SJSA1 (cell line): ENCODE measurements around the gene AQP1. TPM values are rescaled to one million over a fixed set of nuclear protein-coding genes. Genes with fewer than 3 reads are reported as not detected.

Experiments
- DNase-seq, 2 experiments: peaks; one replicate each; pipeline ENCODE4 v3.0.0-alpha.2; 2015 to 2020; ENCODE audit warnings: low spot score in 2 of 2, low read depth in 1 of 2
- H3K27ac ChIP-seq: fragments of 250-450 bp; sonication (Bioruptor Pico); 2 replicates; pipeline ENCODE4 v1.5.1; 2020; ENCODE audit warnings: mild to moderate bottlenecking, moderate library complexity
- H3K27me3 ChIP-seq: fragments of 250-450 bp; sonication (Bioruptor Pico); replicated peaks from 2 replicates; pipeline ENCODE4 v1.5.1; 2020; ENCODE audit warnings: mild to moderate bottlenecking, moderate library complexity
- H3K36me3 ChIP-seq: fragments of 250-450 bp; sonication (Bioruptor Pico); 2 replicates; pipeline ENCODE4 v1.5.1; 2020; ENCODE audit warnings: mild to moderate bottlenecking
- H3K4me1 ChIP-seq: fragments of 250-450 bp; sonication (Bioruptor Pico); replicated peaks from 2 replicates; pipeline ENCODE4 v1.6.1; 2021; ENCODE audit warnings: mild to moderate bottlenecking
- H3K4me3 ChIP-seq: fragments of 250-450 bp; sonication (Bioruptor Pico); 2 replicates; pipeline ENCODE4 v1.5.1; 2020; ENCODE audit warnings: mild to moderate bottlenecking
- H3K9me3 ChIP-seq: fragments of 250-450 bp; sonication (Bioruptor Pico); replicated peaks from 2 replicates; pipeline ENCODE4 v1.5.1; 2020; ENCODE audit warnings: mild to moderate bottlenecking
- total RNA-seq: library from RNA; depleted of rRNA; stranded (reverse); fragments of >200 nt; shearing (Covaris generic); gene quantifications from 2 replicates; pipeline ENCODE4 v1.2.3, GENCODE V29; 2014

The AQP1 gene
- total RNA-seq, 1 experiment from 2014 or later, result 0.18 TPM

DNA sequence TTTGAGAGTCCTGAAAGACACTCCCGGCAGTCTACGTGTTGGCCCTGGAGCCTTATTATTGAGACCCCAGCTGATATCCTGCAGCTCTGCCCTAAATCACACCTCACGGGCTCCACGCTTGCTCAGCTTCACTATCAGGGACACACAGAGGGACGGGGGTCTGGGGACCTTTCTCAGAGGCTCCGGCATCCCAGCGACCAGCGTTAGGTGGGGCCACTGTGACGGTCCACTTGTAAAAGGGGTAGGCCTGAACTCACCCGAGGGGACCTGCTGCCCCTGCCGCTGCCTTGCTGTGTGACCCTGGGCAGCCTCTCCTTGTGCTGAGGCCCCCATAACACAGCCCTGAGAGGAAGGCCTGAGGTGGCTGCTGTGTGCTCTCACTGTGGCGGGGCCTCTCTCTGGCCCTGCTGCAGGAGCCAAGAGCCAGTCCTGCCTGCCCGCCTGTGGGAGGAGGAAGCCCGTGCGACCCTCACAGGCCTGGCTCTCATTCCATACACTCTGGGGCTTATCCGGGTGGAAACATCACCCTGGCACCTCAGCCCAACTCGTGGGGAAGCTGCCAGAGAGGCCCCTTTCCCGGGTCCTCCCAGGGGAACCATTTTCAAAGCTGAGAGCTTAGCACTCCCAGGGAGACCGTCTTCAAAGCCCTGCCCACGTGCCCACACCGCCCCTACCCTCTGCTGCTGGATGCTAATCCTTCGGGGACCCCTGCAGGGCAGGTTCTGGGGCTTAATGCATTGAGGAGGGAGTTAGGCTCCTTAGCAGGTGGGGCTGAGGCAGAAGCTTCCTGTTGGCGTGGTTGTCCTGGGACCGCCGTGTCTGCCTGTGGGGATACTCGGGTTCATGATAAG, 21.7 kb downstream of the AQP1 start:
- Histone ChIP-seq H3K4me1 (no peaks in the 10 kb centered on the region), H3K27ac (no peak overlapping the region), H3K36me3 (no peaks in the 10 kb centered on the region), H3K9me3 (no peaks in the 10 kb centered on the region), H3K4me3 (no peak overlapping the region), H3K27me3 (no peaks in the 10 kb centered on the region)
- peak in 1 of 2 experiments; percentile 32 for DNase-seq

DNA sequence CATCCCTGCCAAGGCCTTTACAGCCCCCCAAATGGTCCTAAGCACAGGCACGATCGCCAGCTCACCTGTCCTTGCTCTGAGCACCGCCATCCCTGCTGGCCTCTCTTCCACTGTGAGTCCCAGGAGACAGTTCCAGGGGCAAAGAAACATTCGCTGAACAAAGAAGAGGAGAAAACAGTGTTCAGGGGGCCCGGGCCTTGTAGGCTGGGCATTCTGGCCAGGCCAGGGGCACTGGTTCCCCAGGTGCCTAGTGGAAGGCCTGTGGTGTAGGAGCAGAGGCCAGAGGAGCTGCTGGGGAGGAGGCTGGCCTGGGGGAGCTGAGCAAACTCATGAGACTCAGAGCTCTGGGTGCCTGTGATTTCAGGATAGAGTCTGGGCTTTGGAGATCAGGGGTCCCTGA, 22.6 kb downstream of the AQP1 start:
- DNase-seq, result no peak
- peaks cover 3% of the 10 kb centered on the region; the same call in 1 of the 2 replicates for H3K27me3 ChIP-seq

DNA sequence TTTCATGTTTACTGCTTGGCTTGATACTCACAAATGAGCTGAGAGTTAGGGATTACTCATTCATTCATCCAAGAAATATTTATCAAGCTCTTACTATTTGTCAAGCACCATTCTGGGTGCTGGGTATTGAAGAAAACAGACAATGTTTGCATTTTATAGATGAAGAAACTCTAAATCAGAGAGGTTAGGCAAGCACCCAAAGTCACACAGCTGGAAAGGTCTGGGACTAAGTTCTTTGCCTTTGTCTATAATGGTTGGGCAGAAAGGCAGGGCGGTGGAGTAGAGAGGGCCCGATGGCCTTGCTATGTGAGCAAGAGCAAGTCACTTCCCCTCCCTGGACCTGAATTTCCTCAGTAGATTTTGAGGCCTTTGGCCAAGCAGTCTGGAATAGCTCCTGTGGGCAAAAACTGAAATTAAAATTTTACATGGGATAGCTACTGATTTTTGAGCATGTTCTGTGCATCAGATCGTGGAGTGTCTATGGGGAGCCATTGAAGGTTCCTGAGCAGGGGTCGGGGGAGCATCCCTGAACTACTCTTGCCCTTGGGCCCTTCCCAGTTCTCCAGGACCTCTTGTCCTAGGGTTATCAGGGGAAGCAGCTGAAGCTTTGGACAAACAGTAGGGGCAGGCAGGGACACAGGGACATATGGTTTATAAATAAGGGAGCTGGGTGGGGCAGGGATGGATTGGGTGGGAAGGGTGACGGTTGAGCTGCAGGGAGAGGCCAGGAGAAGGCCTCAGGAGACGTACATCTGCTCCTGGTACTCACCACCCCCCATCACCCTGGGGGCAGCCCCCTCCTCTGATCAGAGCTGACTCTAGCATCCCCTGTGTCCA, 23.3 kb downstream of the AQP1 start:
- H3K27me3 ChIP-seq, result peaks cover 8% of the 10 kb centered on the region; the same call in 1 of the 2 replicates
- H3K27ac ChIP-seq, result no peak overlapping the region
- H3K9me3 ChIP-seq, result no peaks in the 10 kb centered on the region
- peak in 1 of 2 experiments; percentile 34 for DNase-seq
- no peaks in the 10 kb centered on the region for H3K36me3 ChIP-seq
- H3K4me1 ChIP-seq, result no peaks in the 10 kb centered on the region
- no peak overlapping the region for H3K4me3 ChIP-seq

More for the DNA sequence above, 22.6 kb downstream of the AQP1 start:
- H3K27ac ChIP-seq, result no peak overlapping the region
- H3K4me3 ChIP-seq, result no peak overlapping the region
- H3K9me3 ChIP-seq, result no peaks in the 10 kb centered on the region
- H3K36me3 ChIP-seq, result no peaks in the 10 kb centered on the region
- H3K4me1 ChIP-seq, result no peaks in the 10 kb centered on the region

DNA sequence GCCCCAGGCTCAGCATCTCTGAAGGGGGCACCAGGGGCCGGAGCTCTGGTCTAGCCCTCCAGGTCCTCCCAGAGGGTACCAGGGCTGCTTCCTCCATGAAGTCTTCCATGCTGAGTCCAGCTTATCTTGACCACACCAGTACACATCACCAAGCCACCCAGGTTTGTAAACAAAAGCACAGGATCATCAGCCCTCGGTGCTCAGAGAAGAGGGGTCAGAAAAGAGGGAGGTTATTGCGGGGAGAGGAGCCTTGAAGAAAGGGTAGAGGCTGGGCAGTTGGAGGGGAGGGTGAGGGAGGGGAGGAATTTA, 23.9 kb downstream of the AQP1 start:
- H3K36me3 ChIP-seq, result no peaks in the 10 kb centered on the region
- H3K27ac ChIP-seq, result no peak overlapping the region
- peaks cover 14% of the 10 kb centered on the region; the same call in 1 of the 2 replicates for H3K27me3 ChIP-seq
- DNase-seq, result no peak
- no peaks in the 10 kb centered on the region for H3K4me1 ChIP-seq
- no peak overlapping the region for H3K4me3 ChIP-seq
- no peaks in the 10 kb centered on the region for H3K9me3 ChIP-seq

DNA sequence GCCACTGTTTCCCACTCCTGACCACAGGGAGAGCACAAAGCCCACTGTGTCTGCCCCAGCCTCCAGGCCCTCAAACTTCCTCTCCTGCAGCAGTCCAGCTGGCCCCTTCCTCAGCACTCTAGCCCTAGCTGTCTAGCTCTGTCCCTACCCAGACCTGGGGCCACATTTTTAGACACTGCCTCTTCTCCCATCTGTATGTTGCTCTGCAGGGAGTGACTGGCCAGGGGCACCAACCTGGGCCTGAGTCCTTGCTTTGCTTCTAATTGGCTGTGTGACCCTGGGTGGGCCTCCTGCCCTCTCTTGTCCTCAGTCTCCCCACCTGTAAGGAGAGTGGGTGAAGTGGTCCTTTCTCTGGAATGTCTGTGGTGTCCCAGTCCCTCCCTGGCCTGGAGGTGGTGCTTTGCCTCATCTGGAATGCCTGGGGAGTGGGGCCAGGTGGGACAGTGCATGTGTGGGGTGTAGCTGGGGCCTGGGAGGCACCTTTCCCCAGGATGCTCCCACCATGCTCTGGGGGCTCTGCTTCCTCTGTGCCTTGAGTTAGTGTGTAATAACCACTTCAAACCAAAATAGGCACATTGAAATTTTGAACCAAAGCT, 25.1 kb downstream of the AQP1 start:
- no peak for DNase-seq
- no peaks in the 10 kb centered on the region for H3K9me3 ChIP-seq
- H3K27ac ChIP-seq, result no peak overlapping the region
- no peaks in the 10 kb centered on the region for H3K4me1 ChIP-seq
- H3K4me3 ChIP-seq, result no peak overlapping the region
- H3K27me3 ChIP-seq, result peaks cover 14% of the 10 kb centered on the region; the same call in 1 of the 2 replicates
- H3K36me3 ChIP-seq, result no peaks in the 10 kb centered on the region

DNA sequence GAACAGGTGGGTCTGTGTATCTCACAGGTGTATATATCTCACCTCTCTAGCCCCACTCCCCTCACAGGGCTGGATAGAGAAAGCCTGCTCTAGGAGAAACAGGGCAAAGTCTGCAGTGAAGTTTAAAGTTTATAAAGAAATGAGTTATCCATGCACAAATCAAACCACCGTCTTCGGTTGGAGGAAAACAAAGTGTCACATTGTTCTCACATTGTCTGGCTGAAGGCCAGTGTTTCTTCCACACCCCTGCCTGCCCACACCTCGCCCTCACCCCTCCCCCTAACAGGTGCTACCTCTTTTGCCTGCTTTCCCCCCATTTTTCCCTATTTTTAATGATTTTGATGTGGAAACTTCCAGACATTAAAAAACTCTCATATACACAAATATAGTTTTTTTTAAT, 25.8 kb downstream of the AQP1 start:
- DNase-seq, result no peak
- no peaks in the 10 kb centered on the region for H3K36me3 ChIP-seq
- no peaks in the 10 kb centered on the region for H3K4me1 ChIP-seq
- peaks cover 19% of the 10 kb centered on the region; the same call in 1 of the 2 replicates for H3K27me3 ChIP-seq
- H3K27ac ChIP-seq, result no peak overlapping the region
- no peak overlapping the region for H3K4me3 ChIP-seq
- no peaks in the 10 kb centered on the region for H3K9me3 ChIP-seq

DNA sequence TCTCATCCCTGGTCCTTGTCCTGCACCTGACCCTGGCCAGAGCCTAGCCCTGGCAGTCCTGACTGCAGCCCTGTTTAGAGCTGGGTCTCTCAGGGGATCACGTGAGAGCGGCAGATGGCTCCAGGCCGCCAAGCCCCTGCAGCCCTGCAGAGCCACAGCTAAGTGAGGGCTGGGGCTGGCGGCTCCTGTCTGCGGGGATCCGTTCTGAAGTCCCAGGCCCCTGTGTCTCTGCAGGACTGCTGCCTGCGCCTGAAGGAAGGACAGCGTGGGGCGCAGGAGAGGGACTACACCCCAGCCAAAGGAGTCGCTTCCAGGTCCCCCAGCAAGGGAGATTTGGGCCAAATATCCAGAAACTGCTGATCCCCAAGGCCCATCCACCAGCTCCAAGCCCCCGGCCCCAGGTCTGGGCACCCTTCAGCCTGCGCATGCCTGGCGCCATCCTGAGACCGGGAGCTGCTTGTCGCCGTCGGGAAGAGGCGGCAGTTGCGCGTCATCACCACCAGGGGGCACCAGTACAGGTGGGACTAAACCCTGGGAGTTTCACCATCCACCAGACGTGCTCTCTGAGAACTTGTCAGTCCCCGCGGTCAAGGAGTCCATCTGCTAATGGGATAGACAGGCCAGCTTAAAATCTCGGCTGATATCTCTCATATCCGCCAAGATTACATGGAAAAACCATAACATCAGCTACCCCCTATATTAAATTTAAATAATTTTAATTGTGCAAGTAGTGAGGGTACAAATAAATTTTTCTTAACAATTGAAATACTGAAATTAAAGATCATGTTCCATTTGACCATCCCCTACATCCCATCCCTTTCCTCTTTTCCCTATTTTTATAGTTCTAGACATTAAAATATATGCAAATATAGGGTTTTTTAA, 27.0 kb downstream of the AQP1 start:
- Histone ChIP-seq H3K27ac (no peak overlapping the region), H3K4me1 (no peaks in the 10 kb centered on the region), H3K27me3 (peaks cover 21% of the 10 kb centered on the region; the same call in 1 of the 2 replicates), H3K4me3 (no peak overlapping the region), H3K36me3 (no peaks in the 10 kb centered on the region), H3K9me3 (no peaks in the 10 kb centered on the region)
- DNase-seq, result peak; percentile 40 to 76

DNA sequence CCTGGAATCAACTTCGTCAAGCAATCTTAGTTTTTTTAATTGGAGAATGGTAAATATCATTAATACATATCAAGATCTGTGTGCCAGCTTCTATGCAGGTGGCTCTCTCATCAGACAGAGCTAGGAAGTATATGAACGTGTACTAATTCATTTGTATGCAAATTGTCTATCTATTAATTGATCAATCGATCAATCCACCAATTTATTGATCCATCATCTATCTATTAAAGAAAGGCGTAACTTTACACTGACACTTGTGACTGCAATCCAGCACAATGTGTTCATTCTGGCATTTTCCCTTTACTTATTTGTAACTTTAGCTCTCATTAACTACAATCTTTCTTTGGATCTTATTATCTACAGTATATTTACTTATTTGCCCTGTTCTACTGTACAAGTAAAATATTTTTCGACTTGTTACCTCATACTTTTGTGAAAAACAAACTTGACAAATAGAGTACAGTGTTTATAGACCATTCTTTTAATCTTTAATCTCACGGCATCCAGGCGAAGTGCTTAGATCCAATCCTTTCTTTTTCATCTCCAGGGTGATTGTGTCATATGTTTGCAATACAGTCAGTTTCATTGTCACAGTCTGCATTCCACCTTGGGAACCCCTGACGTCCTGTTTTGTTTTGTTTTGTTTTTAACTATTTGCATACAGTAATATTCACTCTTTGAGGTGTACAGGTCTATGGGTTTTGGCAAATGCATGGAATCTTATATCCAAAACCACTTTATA, 30.1 kb downstream of the AQP1 start:
- Histone ChIP-seq H3K27ac (no peak overlapping the region), H3K36me3 (no peaks in the 10 kb centered on the region), H3K27me3 (peaks cover 21% of the 10 kb centered on the region; the same call in 1 of the 2 replicates), H3K4me1 (no peaks in the 10 kb centered on the region), H3K4me3 (no peak overlapping the region), H3K9me3 (no peaks in the 10 kb centered on the region)
- no peak for DNase-seq

DNA sequence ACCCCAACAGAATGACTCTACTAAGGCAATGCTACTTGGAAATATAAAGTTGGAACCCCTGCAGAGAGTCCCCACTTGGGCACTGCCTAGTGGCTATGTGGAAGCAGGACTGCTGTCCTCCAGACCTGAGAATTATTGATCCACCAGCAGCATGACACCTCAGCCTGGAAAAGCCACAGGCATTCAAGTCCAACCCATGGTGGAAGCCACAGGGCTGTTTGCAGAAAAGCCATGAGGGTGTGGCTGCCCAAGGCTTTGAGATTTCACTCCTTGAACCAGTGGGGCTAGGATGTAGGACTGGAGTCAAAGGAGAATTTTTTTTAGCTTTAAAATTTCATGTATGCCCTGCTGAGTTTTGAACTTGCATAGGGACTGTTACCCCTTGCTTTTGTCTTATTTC, 38.5 kb downstream of the AQP1 start:
- no peak overlapping the region for H3K4me3 ChIP-seq
- no peak for DNase-seq

DNA sequence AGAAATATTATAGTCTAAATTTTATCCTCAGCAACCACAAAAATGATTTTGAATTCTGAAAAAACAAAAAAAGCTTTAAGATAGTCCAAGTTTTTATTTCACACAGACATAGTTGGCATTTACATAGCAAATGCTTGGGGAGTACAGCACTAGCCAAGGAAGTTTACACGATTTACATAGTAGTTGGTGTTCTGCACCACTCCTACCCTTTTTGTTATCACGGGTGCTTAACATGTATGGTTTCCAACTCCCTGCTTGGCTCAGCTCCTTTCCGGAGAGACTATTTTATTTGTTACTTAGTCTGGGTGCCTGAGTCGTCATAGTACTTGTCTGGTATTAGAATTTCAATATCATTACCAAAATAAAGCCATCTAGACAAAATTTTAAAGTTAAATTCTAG, 43.3 kb downstream of the AQP1 start:
- DNase-seq, result no peak
- no peaks in the 10 kb centered on the region for H3K4me1 ChIP-seq
- peaks cover 16% of the 10 kb centered on the region; the same call in 1 of the 2 replicates for H3K27me3 ChIP-seq
- H3K4me3 ChIP-seq, result no peak overlapping the region
- H3K36me3 ChIP-seq, result no peaks in the 10 kb centered on the region
- no peaks in the 10 kb centered on the region for H3K9me3 ChIP-seq
- H3K27ac ChIP-seq, result no peak overlapping the region

More for the DNA sequence above, 38.5 kb downstream of the AQP1 start:
- no peaks in the 10 kb centered on the region for H3K36me3 ChIP-seq
- H3K27ac ChIP-seq, result no peak overlapping the region
- peaks cover 9% of the 10 kb centered on the region; the same call in 1 of the 2 replicates for H3K27me3 ChIP-seq
- no peaks in the 10 kb centered on the region for H3K4me1 ChIP-seq
- H3K9me3 ChIP-seq, result no peaks in the 10 kb centered on the region

DNA sequence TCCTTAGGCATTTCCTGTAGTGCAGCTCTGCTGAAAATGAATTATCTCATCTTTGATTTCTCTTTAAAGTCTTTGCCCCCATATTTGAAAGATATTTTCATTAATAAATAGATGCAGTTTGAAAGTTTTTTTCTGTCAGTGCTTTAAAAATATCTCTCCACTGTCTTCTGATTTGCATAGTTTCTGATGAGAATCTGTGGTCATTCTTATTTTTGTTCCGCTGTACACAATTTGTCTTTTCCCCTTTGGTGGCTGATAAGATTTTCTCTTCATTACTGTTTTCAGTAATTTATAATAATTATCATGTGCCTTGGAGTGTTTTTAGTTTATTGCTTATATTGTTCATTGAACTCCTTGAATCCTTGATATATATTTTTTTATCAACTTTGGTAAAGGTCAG, 45.1 kb downstream of the AQP1 start:
- H3K9me3 ChIP-seq, result no peaks in the 10 kb centered on the region
- H3K4me3 ChIP-seq, result no peak overlapping the region
- peaks cover 16% of the 10 kb centered on the region for H3K27me3 ChIP-seq
- H3K4me1 ChIP-seq, result no peaks in the 10 kb centered on the region
- H3K27ac ChIP-seq, result no peak overlapping the region
- no peaks in the 10 kb centered on the region for H3K36me3 ChIP-seq
- DNase-seq, result no peak

DNA sequence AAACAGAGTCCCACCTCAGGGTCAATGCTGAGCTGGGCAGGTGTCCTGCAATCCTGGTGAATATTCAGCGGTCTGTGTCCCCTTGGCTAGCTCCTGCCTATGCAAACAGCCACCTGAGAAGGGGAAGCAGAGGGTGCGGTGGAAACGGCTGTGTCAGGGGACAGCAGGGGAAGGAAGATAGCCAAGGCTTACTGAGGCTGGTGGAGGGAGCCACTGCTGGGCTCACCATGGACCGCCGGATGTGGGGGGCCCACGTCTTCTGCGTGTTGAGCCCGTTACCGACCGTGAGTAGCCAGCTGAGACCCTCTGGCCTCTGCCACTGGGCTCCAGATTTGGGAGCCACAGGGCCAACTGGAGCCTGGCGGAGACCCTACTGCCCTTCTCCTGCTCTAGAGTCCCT, 52.2 kb downstream of the AQP1 start, which contains the start of gene GHRHR:
Gene GHRHR, plus strand, starts transcription at position 112 of the 400 bp plus-strand sequence. Its CDS starts 116 bp downstream, at position 228.
- H3K27me3 ChIP-seq, result peaks cover 8% of the 10 kb centered on the region; the same call in 1 of the 2 replicates
- H3K4me3 ChIP-seq, result no peak within 1 kb of the TSS
- H3K27ac ChIP-seq, result no peak within 1 kb of the TSS

More for the DNA sequence above, 52.2 kb downstream of the AQP1 start, which contains the start of gene GHRHR:
- DNase-seq, result no peak
- Histone ChIP-seq H3K4me1 (no peaks in the 10 kb centered on the region), H3K9me3 (no peaks in the 10 kb centered on the region), H3K36me3 (no peaks in the 10 kb centered on the region)
